Measurements from ENCODE around the gene ZNRF4.

GRCh38 chr19:5440299-5440698, 14.9 kb upstream of the ZNRF4 start:
- TF ChIP-seq POLR2AphosphoS5 (IDR thresholded peaks at IDR 0.05; ENCODE audit: borderline replicate concordance, low read depth, low read length): no peak
- TF ChIP-seq EZH2 (IDR thresholded peaks at IDR 0.05): no peak
- no peak for TF ChIP-seq FOXP2 (optimal IDR thresholded peaks at IDR 0.05; ENCODE audit: control extremely low read depth, extremely low read length, insufficient read depth)
